Retina (tissue), 1 donor: Measurements from ENCODE around the gene TMEM198.

ENCODE experiments used
- DNase-seq: peaks from one replicate; pipeline ENCODE4 v3.0.0-alpha.2; 2016

TMEM198 gene

DNA sequence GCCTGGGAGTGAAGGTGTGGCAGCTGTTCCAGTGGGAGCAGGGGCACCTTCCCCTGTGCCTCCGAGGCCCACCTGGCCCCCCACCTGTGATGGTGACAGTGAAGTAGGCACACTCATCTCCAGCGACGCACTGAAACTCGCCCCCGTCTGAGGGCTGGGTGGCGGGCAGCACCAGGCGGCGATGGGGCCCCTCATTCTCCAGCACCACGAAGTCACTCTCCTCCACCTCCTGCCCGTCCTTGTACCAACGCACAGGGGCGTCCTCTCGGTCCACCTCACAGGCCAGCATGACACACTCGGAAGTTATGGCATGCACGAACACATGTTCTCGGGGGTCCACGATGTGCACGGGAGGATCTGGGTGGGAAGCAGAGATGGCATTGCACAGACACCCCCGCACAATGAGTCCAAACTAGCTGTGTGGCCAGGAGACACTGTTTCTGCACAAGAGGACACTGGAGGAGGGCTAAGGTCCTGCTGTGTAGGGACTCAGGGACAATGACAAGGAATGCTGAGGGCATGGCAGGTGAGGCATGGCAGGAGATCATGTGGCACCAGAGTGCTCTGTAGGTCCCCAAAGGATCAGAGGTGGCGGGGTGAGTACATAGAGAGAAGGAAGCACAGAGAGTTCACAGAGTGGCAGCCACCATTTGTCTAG is 19.6 kb downstream of the TMEM198 start:
- DNase-seq = no peak

DNA sequence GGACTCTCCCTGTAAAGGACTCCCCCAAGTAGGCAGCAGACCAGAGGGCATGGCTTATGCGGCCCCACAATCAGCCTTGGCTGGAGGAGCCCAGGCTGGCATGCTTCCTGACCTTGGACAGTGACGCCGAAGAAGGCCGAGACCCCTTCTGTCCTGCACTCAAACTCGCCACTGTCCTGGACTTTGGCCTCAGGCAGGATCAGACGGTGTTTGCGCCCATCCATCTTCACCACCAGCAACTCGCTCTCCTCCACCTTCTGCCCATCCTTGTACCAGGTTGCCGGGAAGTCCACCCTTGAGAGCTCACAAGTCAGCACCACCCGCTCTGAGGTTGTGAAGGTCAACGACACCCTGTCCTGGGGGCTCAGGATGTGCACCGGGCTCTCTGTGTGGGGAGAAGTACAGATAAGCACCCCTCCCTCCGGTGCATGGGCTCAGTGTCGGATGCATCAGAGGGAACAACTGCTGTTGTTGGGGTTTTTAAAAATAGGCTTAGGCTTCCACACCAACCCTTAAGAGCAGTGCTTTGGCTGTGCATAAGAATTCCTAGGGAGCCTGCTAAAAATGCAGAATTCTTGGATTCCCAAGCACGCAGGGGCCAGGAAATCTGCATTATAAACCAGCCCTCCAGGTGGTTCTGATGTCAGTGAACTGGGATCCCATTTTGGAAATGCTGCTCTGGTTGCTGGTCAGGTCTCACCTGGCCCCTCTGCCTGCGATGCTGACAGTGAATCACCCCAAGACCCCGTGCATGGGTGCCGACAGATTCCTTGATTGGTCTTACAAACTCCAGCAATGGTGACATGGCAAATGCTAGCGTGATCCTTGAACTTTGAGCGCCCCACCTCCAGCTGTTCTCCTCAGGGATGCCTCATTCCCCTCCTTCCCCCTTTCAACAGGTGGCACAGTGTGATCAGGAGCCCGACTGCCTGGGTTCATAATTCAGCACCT is 21.6 kb downstream of the TMEM198 start:
- no peak for DNase-seq

GRCh38 chr2:219566640-219567039 is 22.8 kb downstream of the TMEM198 start:
- no peak for DNase-seq

- no peak for DNase-seq
Measured at GRCh38 chr2:219567131-219567530, 23.3 kb downstream of the TMEM198 start.

DNA sequence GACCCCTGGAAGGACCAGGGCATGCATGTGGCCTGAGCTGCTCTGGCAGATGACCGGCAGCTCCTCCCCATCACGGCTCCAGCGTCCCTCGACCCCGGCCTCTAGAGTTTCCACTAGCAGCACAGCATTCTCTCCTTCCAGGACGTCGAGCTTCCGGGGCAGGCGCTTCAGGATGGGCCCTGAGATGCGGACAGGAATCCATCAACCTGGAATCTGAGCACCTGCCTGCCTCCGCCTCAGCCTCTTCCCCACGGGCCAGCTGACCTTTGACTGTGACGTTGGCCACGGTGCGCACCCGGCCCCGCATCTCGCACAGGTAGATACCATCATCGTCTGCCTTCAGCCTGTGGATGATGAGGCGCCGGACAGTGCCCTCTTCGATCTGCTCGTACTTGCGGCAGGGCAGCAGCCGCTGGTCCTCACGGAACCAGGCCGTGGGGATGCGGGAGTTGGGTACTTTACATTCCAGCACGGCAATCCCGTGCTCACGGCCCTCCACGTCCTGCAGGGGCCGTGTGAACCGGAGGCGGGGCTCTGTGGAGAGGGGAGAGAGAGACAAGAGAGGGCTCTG is 24.0 kb downstream of the TMEM198 start:
- no peak for DNase-seq

DNA sequence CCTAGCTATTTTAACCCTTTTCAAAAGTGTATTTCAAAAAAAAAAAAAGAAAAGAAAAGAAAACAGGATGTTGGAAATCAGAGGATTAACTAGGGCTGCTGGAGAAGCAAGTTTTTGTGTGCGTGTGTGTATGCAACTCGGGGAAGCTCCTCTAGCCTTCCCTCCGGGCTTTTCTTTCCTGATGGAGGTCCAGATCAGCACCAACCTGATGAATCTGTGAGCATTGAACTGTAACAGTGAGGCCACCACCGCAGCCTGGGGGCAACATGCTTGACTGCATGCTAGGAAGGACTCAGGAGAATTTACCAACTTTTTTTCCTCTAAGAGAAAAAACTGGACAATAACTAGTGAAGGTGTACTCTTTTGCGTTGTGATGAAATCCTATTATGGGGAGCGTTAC is 25.2 kb downstream of the TMEM198 start:
- no peak for DNase-seq

- no peak for DNase-seq
Measured at GRCh38 chr2:219569635-219570034, 25.8 kb downstream of the TMEM198 start.

- DNase-seq = peak; percentile 70
Measured at GRCh38 chr2:219570194-219570923, 26.5 kb downstream of the TMEM198 start.

DNA sequence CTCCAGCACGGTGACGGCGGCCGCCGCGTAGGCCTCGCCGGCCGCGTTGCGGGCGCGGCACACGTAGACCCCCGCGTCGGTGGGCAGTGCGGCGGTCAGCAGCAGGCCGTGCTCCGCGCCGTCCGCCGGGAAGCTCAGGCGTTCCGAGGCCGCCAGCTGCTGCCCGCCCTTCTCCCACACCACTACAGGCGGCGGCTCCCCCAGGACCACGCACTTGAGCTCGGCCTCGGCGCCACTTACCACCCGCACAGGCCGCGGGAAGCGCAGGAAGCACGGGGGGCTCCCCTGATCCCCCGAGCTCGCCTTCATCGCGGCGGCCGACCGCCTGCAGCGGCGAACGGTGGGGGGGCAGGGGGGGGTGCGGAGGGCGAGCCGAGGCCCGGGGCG is 27.1 kb downstream of the TMEM198 start:
- peak; percentile 70 for DNase-seq

DNA sequence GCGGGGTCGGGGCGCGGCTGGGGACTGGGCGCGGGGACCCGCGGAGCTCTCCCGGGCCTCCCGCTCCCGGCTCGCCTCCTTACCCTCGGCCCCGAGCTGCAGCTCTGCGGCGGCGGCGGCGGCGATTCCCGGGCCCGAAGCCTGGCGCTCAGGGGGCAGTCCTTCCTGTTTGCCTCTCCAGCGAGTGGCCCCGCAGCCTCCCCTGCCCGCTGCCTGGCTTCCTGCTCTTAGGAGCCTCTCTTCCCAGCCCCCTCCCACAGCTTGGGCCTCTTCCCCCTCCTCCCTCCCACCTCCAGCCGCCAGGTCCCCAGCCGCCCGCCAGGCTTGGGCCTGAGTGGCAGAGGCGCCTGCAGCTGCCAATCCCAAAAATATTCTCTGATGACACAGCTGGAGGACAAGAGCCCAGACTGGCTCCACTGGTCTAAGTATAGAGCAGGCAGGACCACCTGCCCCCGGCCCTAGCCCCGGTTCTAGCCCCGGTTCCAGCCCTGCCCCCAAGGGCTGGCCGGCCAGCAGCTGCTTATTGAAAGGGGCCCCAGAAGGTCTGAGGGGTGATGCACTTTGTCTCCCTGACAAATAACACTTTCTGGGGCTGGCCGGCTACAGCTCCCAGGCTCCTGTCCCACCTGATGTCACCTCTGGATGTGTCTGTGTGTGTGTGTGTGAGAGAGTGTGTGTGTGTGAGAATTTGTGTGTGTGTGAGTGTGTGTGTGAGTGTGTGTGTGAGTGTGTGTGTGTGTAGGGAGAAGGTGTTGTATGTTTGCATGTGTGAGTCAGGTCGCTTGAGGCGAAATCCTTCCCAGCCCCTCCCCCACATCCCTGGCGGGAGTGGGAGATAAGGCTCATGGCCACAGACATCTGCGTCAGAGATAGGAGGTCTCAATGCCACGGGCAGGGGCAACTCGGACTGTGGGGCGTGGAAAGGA is 27.7 kb downstream of the TMEM198 start, which contains the start of gene OBSL1:
Gene OBSL1 (minus strand): TSS at position 229 of the 926 bp plus-strand sequence. CDS start 307 bp downstream, outside the sequence.
- DNase-seq = peak; percentile 81

- DNase-seq = no peak
Measured at GRCh38 chr2:219572237-219573001, 28.6 kb downstream of the TMEM198 start, which contains the start of gene INHA. Gene INHA (plus strand): TSS chr2:219572310. CDS start chr2:219572375, 65 bp downstream.

DNA sequence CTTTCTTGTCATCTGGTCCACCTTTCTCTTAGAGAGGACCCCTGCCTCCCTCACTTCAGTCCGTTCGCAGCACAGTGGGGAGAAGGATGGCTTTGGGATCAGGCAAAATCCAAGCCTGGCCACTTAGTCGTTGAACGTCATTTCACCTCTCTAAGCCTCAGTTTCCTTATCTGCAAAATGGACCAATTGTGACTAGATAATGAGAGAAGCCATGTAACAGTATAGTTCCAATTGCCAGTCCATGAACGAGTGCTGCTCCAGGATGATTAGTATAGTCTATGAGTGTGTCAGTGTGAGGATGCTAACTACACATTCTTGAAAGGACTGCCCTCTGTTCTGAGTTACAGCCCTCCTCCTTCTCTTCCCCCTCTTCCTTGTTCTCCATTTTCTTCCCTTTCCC is 29.3 kb downstream of the TMEM198 start:
- DNase-seq = no peak

- DNase-seq = no peak
Measured at GRCh38 chr2:219574484-219575311, 30.9 kb downstream of the TMEM198 start.

DNA sequence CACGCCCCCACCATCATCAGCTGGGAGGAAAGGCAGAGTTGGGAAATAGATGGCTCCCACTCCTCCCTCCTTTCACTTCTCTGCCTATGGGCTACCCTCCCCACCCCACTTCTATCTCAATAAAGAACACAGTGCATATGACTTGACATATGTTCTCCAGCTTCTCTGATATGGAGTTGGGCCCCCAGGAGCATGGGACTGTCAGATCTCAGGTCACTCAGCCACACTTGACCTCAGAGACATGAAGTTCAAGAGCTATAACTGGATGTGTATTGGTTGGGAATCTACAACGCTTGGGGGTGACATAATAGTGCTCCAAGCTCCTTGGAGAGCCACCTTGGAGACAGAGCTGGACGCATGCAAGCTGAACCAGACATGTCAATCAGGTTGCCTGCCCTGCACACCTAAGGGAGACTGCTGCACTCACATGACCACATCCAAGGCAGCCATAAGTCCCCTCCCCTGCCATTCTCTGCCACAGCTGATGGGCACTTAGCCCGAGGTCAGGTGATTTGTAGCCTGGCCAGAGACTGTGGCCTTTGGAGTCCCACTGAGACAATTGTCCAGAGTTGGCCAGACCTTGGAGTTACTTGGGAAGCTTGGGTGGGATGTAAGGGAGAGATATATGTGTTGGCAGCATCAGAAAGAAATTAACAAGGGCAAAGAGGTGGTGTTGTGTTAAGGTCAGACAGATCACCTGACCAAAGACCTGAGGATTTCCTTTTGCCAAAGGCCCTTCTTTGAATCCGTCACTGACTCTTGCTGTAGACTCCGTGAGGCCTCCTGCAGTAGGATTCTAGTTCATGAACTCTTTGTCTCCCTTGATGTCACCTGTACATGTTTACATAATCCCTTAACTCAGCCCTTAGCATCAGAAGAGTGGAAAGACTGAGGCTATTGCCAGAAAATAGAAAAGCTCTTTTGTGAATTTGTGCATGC is 32.0 kb downstream of the TMEM198 start:
- DNase-seq = no peak

DNA sequence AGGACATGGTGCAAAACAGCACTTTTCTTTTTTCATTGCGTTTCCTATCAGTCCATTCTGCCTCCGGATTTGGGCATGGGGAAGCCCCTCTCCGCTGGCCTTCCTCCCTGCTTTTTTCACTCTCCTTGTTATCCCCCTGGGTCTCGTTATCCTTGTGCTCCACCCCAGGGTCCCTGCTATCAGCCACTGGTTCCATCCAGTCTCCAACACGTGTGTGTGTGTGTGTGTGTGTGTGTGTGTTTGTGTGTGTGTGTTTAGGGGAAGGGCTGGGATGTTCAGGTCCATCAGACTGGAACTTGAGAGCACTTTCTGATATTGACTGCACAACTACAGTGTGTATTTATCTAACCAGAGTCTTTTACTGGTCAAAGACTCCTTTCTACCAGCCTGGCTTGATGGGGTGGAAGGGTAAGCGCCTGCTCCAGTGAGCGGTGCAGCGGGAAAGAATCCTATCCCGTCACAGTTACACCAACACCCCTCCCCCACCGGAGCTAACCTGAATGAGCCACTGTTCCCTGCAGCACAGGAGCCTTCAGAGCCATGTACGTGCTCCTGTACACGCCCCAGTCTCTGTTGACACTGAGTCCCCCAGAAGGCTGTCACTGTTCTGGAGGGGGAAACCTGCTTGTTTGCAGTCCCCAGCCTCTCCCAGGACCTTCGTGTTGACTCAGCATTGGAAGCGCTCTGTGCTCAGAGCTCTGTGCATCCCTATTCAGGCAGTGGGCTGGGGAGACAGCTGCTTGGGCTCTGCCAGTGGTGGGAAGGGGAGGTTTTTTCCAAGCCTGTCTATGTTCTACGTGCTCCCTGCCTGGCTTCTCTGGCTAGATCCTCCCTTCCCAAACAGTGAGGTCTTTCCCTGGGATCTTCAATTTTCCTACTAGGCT is 32.9 kb downstream of the TMEM198 start:
- DNase-seq = peak; percentile 79

DNA sequence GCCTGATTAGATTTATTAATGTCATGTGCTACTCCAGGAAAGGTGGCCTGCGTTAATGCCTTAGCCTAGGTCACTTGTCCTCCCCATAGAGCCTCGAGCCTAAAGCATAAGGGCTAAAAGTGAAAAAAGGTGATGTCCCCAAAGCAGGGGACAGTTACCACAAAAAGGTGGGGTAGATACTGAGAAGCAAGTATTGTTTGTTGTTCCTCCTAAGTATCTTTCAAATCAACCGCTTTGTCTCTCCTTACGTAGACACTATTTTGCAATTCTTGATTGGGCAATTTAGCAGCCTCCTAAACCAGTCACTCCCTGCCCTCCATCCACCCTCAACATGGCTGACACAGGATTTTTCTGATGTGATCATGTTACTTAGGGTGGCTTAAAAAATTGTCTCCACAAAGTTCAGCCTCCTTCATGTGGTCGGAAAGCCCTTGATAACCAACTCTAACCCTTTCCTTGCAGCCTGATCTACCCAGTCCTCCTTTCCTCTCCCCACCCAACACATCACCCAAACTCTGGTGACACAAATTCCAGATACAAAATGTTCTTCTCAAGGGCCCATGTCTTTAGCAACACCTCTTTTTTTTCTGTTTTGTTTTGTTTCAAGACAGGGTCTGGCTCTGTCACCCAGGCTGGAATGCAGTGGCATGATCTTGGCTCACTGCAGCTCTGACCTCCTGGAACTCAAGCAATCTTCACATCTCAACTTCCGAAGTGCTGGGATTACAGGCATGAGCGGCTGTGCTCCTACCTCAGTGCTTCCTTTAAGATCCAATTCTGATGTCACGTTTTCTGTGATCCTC is 35.2 kb downstream of the TMEM198 start:
- DNase-seq = no peak

DNA sequence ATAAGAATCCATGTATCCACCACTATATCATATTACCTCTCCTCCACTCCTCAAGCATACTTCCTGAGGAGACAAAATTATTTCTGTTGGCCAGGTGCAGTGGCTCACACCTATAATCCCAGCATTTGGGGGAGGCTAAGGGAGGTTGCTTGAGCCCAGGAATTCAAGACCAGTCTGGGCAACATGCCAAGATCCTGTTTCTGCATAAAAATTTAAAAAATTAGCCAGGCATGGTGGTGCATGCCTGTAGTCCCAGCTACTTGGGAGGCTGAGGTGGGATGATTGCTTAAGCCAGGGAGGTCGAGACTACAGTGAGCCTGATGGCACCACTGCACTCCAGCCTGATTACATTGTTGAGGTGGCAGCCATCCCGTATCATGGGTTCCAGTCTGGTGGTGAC is 37.5 kb downstream of the TMEM198 start:
- no peak for DNase-seq
